HepG2 (cell line): ENCODE data around the gene IRS1. TPM values are rescaled to one million over a fixed set of nuclear protein-coding genes. Genes with fewer than 3 reads are reported as not detected.

Experiments used
- ELF3 ChIP-seq: IDR thresholded peaks from 2 replicates; pipeline ENCODE4 v1.6.1; 2016; ENCODE audit warnings: missing genetic modification reagents, missing compliant biosample characterization
- IKZF1 ChIP-seq: fragments of 450-650 bp; IDR thresholded peaks from 2 replicates; pipeline ENCODE4 v1.7.1; 2016
- MEIS1 ChIP-seq: sonication (generic); formaldehyde crosslinking; IDR thresholded peaks from 2 replicates; pipeline ENCODE4 v1.9.0; 2021; ENCODE audit warnings: mild to moderate bottlenecking, missing genetic modification reagents, moderate library complexity, borderline replicate concordance
- PHB2 ChIP-seq: fragments of 450-650 bp; IDR thresholded peaks from 2 replicates; pipeline ENCODE4 v1.6.1; 2018; ENCODE audit not compliant: partially characterized antibody
- PLRG1 ChIP-seq: fragments of 450-650 bp; conservative IDR thresholded peaks from 2 replicates; pipeline ENCODE4 v1.6.1; 2016
- RCOR2 ChIP-seq: IDR thresholded peaks from 2 replicates; pipeline ENCODE4 v1.6.1; 2016; ENCODE audit warnings: missing biosample characterization, missing genetic modification reagents
- TARDBP ChIP-seq: sonication (generic); formaldehyde crosslinking; IDR thresholded peaks from 2 replicates; pipeline ENCODE4 v1.8.0; 2022; ENCODE audit warnings: mild to moderate bottlenecking, missing genetic modification reagents
- ZNF256 ChIP-seq: sonication (generic); formaldehyde crosslinking; conservative IDR thresholded peaks from 2 replicates; pipeline ENCODE4 v1.4.0; 2020; ENCODE audit warnings: missing genetic modification reagents
- ZNF510 ChIP-seq: sonication (generic); formaldehyde crosslinking; IDR thresholded peaks from 2 replicates; pipeline ENCODE4 v1.4.0; 2020; ENCODE audit warnings: low read depth, mild to moderate bottlenecking, missing genetic modification reagents
- ZNF552 ChIP-seq: sonication (generic); formaldehyde crosslinking; IDR thresholded peaks from 2 replicates; pipeline ENCODE4 v1.9.0; 2022; ENCODE audit warnings: missing genetic modification reagents, mild to moderate bottlenecking, borderline replicate concordance
- ZNF563 ChIP-seq: sonication (generic); formaldehyde crosslinking; IDR thresholded peaks from 2 replicates; pipeline ENCODE4 v1.8.0; 2022; ENCODE audit warnings: mild to moderate bottlenecking, moderate library complexity, missing genetic modification reagents
- ZNF577 ChIP-seq: sonication (generic); formaldehyde crosslinking; IDR thresholded peaks from 2 replicates; pipeline ENCODE4 v1.4.0; 2020; ENCODE audit warnings: mild to moderate bottlenecking, low read depth, missing genetic modification reagents, borderline replicate concordance
- ZNF660 ChIP-seq: sonication (generic); formaldehyde crosslinking; IDR thresholded peaks from 2 replicates; pipeline ENCODE4 v1.5.1; 2020; ENCODE audit warnings: mild to moderate bottlenecking, low read depth, missing genetic modification reagents, borderline replicate concordance
- ZNF773 ChIP-seq: sonication (generic); formaldehyde crosslinking; IDR thresholded peaks from 2 replicates; pipeline ENCODE4 v1.4.0; 2020; ENCODE audit warnings: missing genetic modification reagents, borderline replicate concordance
- ZNF878 ChIP-seq: sonication (generic); formaldehyde crosslinking; IDR thresholded peaks from 2 replicates; pipeline ENCODE4 v1.8.1; 2023; ENCODE audit warnings: mild to moderate bottlenecking, missing genetic modification reagents, moderate library complexity
- polyA plus RNA-seq, 8 experiments: library from polyadenylated mRNA; depleted of rRNA in 3 of 8; stranded (reverse) in 7 of 8; unstranded in 1 of 8; fragments of >200 nt; fragmentation: Illumina TruSeq in 4 of 8; extraction: Trizol in 4 of 8; gene quantifications; 2 replicates each; pipeline versions ENCODE4 v1.2.1 to v1.2.3, GENCODE V29; 2011 to 2016; ENCODE audit warnings: low read depth in 4 of 8, missing spikeins in 1 of 8, mixed read lengths in 1 of 8; ENCODE audit not compliant: insufficient read depth in 1 of 8
- total RNA-seq, 5 experiments: library from RNA; depleted of rRNA; stranded (reverse); fragments of >200 nt; fragmentation: Illumina TruSeq; extraction: Trizol; gene quantifications; 2 replicates each; pipeline ENCODE4 v1.2.3, GENCODE V29; 2016; ENCODE audit warnings: low read depth in 1 of 5
- TF ChIP-seq, protein P1 (sequence below): sonication (generic); formaldehyde crosslinking; IDR thresholded peaks from 2 replicates; pipeline ENCODE4 v1.4.0; 2020; ENCODE audit warnings: missing genetic modification reagents, borderline replicate concordance
- TF ChIP-seq, protein P2 (sequence below): sonication (generic); formaldehyde crosslinking; IDR thresholded peaks from 2 replicates; pipeline ENCODE4 v1.4.0; 2020; ENCODE audit warnings: missing genetic modification reagents, low read depth, mild to moderate bottlenecking, borderline replicate concordance
- TF ChIP-seq, protein P3 (sequence below): sonication (generic); formaldehyde crosslinking; IDR thresholded peaks from 2 replicates; pipeline ENCODE4 v1.8.0; 2022; ENCODE audit warnings: mild to moderate bottlenecking, missing genetic modification reagents, borderline replicate concordance
- TF ChIP-seq, protein P4 (sequence below), 2 experiments: IDR thresholded peaks; 2 replicates each; pipeline ENCODE4 v1.6.1; 2011 to 2012; ENCODE audit warnings: low read length in 2 of 2, borderline replicate concordance in 1 of 2, low read depth in 1 of 2, mild to moderate bottlenecking in 1 of 2, moderate library complexity in 1 of 2

The IRS1 gene
- total and polyA plus RNA-seq, 2 of the 13 experiments (the other 11 are each of a cell fraction or from before 2014, with no cell fraction given): 8.7 to 9.0 TPM

DNA sequence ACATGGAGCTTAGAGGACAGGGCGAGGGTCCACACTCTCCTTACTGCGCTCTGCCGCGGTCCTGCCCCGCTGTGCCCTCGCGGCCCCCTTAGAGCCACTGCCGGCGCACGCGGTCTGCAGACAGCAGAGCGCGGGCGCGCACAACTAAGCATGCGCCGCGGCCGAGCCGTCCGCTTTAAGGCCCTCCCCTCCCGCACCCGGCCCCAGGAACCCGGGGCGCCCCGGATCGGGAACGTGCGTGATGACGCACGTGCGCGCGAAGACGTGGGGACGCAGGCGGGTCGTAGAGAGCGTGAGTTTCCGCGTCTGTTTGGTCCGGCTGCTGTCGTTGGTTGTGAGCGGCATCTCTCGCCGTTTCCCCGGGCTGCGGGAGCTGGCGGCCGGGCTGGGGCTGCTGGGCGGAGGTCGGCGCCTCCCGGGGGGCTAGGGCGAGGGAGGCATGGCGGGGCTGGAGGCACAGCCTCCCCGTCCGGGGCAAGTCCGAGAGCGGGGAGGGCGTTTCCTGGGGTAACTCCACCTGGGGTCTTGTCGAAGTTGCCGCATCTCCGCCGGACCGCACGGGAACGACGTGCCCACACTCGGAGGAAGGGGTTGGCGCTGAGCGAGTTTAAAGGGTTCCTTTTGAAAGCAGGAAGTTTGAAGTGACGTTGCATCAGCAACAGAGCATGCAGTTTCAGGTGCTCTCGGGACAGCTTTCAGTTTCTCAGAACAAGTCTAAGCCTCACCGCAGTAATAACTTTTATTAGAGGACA, 36.4 kb upstream of the IRS1 start, which contains the start of gene RHBDD1 (continued):
- TF ChIP-seq, protein P1, sequence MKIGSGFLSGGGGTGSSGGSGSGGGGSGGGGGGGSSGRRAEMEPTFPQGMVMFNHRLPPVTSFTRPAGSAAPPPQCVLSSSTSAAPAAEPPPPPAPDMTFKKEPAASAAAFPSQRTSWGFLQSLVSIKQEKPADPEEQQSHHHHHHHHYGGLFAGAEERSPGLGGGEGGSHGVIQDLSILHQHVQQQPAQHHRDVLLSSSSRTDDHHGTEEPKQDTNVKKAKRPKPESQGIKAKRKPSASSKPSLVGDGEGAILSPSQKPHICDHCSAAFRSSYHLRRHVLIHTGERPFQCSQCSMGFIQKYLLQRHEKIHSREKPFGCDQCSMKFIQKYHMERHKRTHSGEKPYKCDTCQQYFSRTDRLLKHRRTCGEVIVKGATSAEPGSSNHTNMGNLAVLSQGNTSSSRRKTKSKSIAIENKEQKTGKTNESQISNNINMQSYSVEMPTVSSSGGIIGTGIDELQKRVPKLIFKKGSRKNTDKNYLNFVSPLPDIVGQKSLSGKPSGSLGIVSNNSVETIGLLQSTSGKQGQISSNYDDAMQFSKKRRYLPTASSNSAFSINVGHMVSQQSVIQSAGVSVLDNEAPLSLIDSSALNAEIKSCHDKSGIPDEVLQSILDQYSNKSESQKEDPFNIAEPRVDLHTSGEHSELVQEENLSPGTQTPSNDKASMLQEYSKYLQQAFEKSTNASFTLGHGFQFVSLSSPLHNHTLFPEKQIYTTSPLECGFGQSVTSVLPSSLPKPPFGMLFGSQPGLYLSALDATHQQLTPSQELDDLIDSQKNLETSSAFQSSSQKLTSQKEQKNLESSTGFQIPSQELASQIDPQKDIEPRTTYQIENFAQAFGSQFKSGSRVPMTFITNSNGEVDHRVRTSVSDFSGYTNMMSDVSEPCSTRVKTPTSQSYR (CRISPR knock-in tag): peak; percentile 26; the same call in 1 of the 2 replicates
- no peak for TF ChIP-seq RCOR2
- no peak for TF ChIP-seq IKZF1
- TF ChIP-seq ELF3 (CRISPR knock-in tag): peak; percentile 65
- TF ChIP-seq, protein P2, sequence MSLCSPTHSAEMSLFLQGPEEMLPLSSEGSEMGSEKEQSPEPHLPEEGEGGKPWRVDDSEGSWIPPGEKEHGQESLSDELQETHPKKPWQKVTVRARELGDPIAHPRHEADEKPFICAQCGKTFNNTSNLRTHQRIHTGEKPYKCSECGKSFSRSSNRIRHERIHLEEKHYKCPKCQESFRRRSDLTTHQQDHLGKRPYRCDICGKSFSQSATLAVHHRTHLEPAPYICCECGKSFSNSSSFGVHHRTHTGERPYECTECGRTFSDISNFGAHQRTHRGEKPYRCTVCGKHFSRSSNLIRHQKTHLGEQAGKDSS (CRISPR knock-in tag): peak; percentile 27; the same call in 1 of the 2 replicates
- TF ChIP-seq ZNF577: no peak
- no peak for TF ChIP-seq ZNF660
- TF ChIP-seq ZNF510 (CRISPR knock-in tag): peak; percentile 62; the same call in 1 of the 2 replicates
- TF ChIP-seq, protein P3, sequence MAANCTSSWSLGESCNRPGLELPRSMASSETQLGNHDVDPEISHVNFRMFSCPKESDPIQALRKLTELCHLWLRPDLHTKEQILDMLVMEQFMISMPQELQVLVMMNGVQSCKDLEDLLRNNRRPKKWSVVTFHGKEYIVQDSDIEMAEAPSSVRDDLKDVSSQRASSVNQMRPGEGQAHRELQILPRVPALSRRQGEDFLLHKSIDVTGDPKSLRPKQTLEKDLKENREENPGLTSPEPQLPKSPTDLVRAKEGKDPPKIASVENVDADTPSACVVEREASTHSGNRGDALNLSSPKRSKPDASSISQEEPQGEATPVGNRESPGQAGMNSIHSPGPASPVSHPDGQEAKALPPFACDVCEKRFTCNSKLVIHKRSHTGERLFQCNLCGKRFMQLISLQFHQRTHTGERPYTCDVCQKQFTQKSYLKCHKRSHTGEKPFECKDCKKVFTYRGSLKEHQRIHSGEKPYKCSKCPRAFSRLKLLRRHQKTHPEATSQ (CRISPR knock-in tag): no peak
- TF ChIP-seq, protein P4, sequence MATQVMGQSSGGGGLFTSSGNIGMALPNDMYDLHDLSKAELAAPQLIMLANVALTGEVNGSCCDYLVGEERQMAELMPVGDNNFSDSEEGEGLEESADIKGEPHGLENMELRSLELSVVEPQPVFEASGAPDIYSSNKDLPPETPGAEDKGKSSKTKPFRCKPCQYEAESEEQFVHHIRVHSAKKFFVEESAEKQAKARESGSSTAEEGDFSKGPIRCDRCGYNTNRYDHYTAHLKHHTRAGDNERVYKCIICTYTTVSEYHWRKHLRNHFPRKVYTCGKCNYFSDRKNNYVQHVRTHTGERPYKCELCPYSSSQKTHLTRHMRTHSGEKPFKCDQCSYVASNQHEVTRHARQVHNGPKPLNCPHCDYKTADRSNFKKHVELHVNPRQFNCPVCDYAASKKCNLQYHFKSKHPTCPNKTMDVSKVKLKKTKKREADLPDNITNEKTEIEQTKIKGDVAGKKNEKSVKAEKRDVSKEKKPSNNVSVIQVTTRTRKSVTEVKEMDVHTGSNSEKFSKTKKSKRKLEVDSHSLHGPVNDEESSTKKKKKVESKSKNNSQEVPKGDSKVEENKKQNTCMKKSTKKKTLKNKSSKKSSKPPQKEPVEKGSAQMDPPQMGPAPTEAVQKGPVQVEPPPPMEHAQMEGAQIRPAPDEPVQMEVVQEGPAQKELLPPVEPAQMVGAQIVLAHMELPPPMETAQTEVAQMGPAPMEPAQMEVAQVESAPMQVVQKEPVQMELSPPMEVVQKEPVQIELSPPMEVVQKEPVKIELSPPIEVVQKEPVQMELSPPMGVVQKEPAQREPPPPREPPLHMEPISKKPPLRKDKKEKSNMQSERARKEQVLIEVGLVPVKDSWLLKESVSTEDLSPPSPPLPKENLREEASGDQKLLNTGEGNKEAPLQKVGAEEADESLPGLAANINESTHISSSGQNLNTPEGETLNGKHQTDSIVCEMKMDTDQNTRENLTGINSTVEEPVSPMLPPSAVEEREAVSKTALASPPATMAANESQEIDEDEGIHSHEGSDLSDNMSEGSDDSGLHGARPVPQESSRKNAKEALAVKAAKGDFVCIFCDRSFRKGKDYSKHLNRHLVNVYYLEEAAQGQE (IDR thresholded peaks at IDR 0.05; ENCODE audit: borderline replicate concordance in 1 of 2, low read depth in 1 of 2, low read length in 2 of 2): peak in 1 of 2 experiments; percentile 38; a peak in 1 of 4 replicates
- no peak for TF ChIP-seq PLRG1
- no peak for TF ChIP-seq MEIS1 (CRISPR knock-in tag)
- TF ChIP-seq ZNF773 (CRISPR knock-in tag): no peak
- TF ChIP-seq ZNF878: 0 out of 2 replicates have a peak, but pooled peaks have one; percentile 26
- peak; percentile 72; the same call in 1 of the 2 replicates for TF ChIP-seq ZNF563
- TF ChIP-seq PHB2: no peak
- peak; percentile 53; the same call in 1 of the 2 replicates for TF ChIP-seq ZNF552 (CRISPR knock-in tag)
- TF ChIP-seq ZNF256 (CRISPR knock-in tag): no peak
- no peak for TF ChIP-seq TARDBP (CRISPR knock-in tag)
